ENCODE data around the gene S1PR1.

GRCh38 chr1:101257500-101258325, 20.9 kb downstream of the S1PR1 start:
- TF ChIP-seq POLR2AphosphoS5 (IDR thresholded peaks at IDR 0.05; ENCODE audit: borderline replicate concordance, low read depth, low read length) (no peak), EZH2 (IDR thresholded peaks at IDR 0.05) (no peak)

All from SK-N-MC (cell line).